ENCODE results near the gene TMEM63A. TPM values are rescaled to one million over a fixed set of nuclear protein-coding genes. Genes with fewer than 3 reads are reported as not detected.

Gene TMEM63A
- total RNA-seq, 1 experiment from 2014 or later: 47.5 TPM

GRCh38 chr1:225873281-225873850 is 8.8 kb downstream of the TMEM63A start:
- ChIA-PET CTCF (no interaction called here), POLR2A (ENCODE audit: unreplicated experiment) (interaction anchor here (0.6 kb wide), 1 partner anchor 96 kb away, joined by 3 read pairs; the partner anchor contains the start of gene SRP9)
- intact Hi-C loops (cut with micrococcal nuclease): no loop called here
- no peak overlapping the region for H2AFZ ChIP-seq (ENCODE audit: low read length)
- H4K20me1 ChIP-seq (ENCODE audit: low read length): peaks cover 19% of the 10 kb centered on the region; the same call in 1 of the 2 replicates
- TF ChIP-seq EZH2 (IDR thresholded peaks at IDR 0.05; ENCODE audit: low read length, unreplicated experiment): no peak
- TF ChIP-seq CTCF (conservative IDR thresholded peaks at IDR 0.05; ENCODE audit: low read depth, low read length): no peak
- TF ChIP-seq EZH2phosphoT487 (IDR thresholded peaks at IDR 0.05; ENCODE audit: borderline replicate concordance, low read length): no peak
- H3K27me3 ChIP-seq (ENCODE audit: low read length): no peaks in the 10 kb centered on the region
- ATAC-seq (no peak), DNase-seq (no peak)
- H3K4me1 ChIP-seq (ENCODE audit: insufficient read depth, low read length): peaks cover 79% of the 10 kb centered on the region
- H3K4me2 ChIP-seq (ENCODE audit: low read length): peak overlapping the region; percentile 68; the same call in 1 of the 2 replicates
- BruUV-seq (replicated peaks): no TSS peak
- peaks cover 17% of the 10 kb centered on the region for H3F3A ChIP-seq (ENCODE audit: low read length, unreplicated experiment)
- peaks cover 42% of the 10 kb centered on the region for H3K36me3 ChIP-seq (ENCODE audit: low read depth, low read length)
- no peaks in the 10 kb centered on the region for H3K9me2 ChIP-seq (replicated peaks; ENCODE audit: low read length)
- H3K9me3 ChIP-seq (ENCODE audit: low read length): no peaks in the 10 kb centered on the region
- H3K79me2 ChIP-seq (ENCODE audit: low read length): peaks cover 52% of the 10 kb centered on the region
- no peak overlapping the region for H3K9ac ChIP-seq (ENCODE audit: low read length)
- H3K27ac ChIP-seq (ENCODE audit: low read length): peak overlapping the region; percentile 92
- H3K4me3 ChIP-seq (ENCODE audit: low read length): no peak overlapping the region

GRCh38 chr1:225872075-225872430 is 10.1 kb downstream of the TMEM63A start:
- Histone ChIP-seq H3K4me1 (ENCODE audit: insufficient read depth, low read length) (peaks cover 68% of the 10 kb centered on the region), H3K36me3 (ENCODE audit: low read depth, low read length) (peaks cover 50% of the 10 kb centered on the region)
- peak; percentile 57 for DNase-seq

More at GRCh38 chr1:225872075-225872430, 10.1 kb downstream of the TMEM63A start:
- H3K79me2 ChIP-seq (ENCODE audit: low read length): peaks cover 39% of the 10 kb centered on the region
- intact Hi-C loops (cut with micrococcal nuclease): no loop called here
- CTCF ChIA-PET: interaction anchor here (0.5 to 1.5 kb wide), 6 partner anchors 9 to 115 kb away, joined by 3 to 11 read pairs (median 5); partner anchors contain the start of genes SRP9 and TMEM63A
- no peaks in the 10 kb centered on the region for H3K27me3 ChIP-seq (ENCODE audit: low read length)
- peaks cover 17% of the 10 kb centered on the region for H3F3A ChIP-seq (ENCODE audit: low read length, unreplicated experiment)
- H3K4me3 ChIP-seq (ENCODE audit: low read length): peak overlapping the region; percentile 26
- BruUV-seq (replicated peaks): no TSS peak
- TF ChIP-seq EZH2 (IDR thresholded peaks at IDR 0.05; ENCODE audit: low read length, unreplicated experiment): no peak
- TF ChIP-seq EZH2phosphoT487 (IDR thresholded peaks at IDR 0.05; ENCODE audit: borderline replicate concordance, low read length): no peak
- no peak for TF ChIP-seq CTCF (conservative IDR thresholded peaks at IDR 0.05; ENCODE audit: low read depth, low read length)
- H3K9ac ChIP-seq (ENCODE audit: low read length): peak overlapping the region; percentile 51
- peaks cover 10% of the 10 kb centered on the region; the same call in 1 of the 2 replicates for H4K20me1 ChIP-seq (ENCODE audit: low read length)
- H3K27ac ChIP-seq (ENCODE audit: low read length): peak overlapping the region; percentile 92
- POLR2A ChIA-PET (ENCODE audit: unreplicated experiment): interaction anchor here (0.6 to 2.0 kb wide), 6 partner anchors 9 to 1649 kb away, joined by 3 to 16 read pairs (median 10); partner anchors contain the start of genes LEFTY1, PYCR2 and TMEM63A
- no peaks in the 10 kb centered on the region for H3K9me3 ChIP-seq (ENCODE audit: low read length)
- H3K4me2 ChIP-seq (ENCODE audit: low read length): peak overlapping the region; percentile 68
- ATAC-seq: no peak
- no peaks in the 10 kb centered on the region for H3K9me2 ChIP-seq (replicated peaks; ENCODE audit: low read length)
- H2AFZ ChIP-seq (ENCODE audit: low read length): no peak overlapping the region
